Right ventricle myocardium superior (tissue), 1 donor: ENCODE data around the gene NISCH. TPM values are rescaled to one million over a fixed set of nuclear protein-coding genes. Genes with fewer than 3 reads are reported as not detected.

ENCODE experiments used
- ATAC-seq: fragments of 200-7000 bp; cut with Tn5 transposase; one replicate; pipeline ENCODE4 v1.9.1; 2020; ENCODE audit warnings: mild to moderate bottlenecking; ENCODE audit not compliant: poor library complexity
- DNase-seq: peaks from one replicate; pipeline ENCODE4 v3.0.0-alpha.2; 2020
- intact Hi-C: fragments of 100-400 bp; cut with DNase I; formaldehyde crosslinking; loops from one replicate; pipeline ENCODE4 v1.11.2; 2022
- total RNA-seq: library from RNA; stranded (reverse); fragmentation: NEBNext Ultra II Directional; extraction: Animal tissue kit (Norgen Biotek cat#: 25700); gene quantifications from one replicate; pipeline ENCODE4 v1.2.1, GENCODE V29; 2021
- donor health status: DM: no; HTN: yes; CAD: no; lungs with severe emphysema.

The NISCH gene
- total RNA-seq, 1 donor from 2014 or later = 46.0 TPM

- intact Hi-C loops = no loop called here
- DNase-seq = peak; percentile 48
- peak; percentile 2 for ATAC-seq
Measured at GRCh38 chr3:52495777-52496602, 40.6 kb downstream of the NISCH start.

GRCh38 chr3:52498137-52499054 lies 43.0 kb downstream of the NISCH start:
- DNase-seq = peak; percentile 80
- intact Hi-C loops = no loop called here
- peak; percentile 40 for ATAC-seq

DNA sequence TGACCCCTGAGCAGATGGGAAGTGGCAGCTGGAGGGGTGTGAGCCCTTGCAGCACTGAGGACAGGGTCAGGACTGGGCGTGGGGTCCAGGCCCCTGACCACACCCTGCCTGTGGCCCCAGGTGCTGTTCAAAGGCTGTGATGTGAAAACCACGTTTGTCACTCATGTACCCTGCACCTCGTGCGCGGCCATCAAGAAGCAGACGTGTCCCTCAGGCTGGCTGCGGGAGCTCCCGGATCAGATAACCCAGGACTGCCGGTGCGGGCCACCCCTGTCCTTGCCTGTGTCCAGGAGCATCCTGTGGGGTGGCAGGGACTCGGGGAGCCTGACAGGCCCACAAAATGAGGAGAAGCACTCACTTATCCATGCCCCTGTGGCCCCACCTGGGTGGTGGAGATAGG lies 45.6 kb downstream of the NISCH start:
- intact Hi-C loops = no loop called here

GRCh38 chr3:52502001-52502400 lies 46.6 kb downstream of the NISCH start:
- intact Hi-C loops = no loop called here
- ATAC-seq = no peak

More for the DNA sequence above, 45.6 kb downstream of the NISCH start:
- DNase-seq (no peak), ATAC-seq (no peak)

GRCh38 chr3:52502808-52503350 lies 47.5 kb downstream of the NISCH start:
- intact Hi-C loops = no loop called here
- no peak for ATAC-seq
- no peak for DNase-seq

More at GRCh38 chr3:52502001-52502400, 46.6 kb downstream of the NISCH start:
- DNase-seq = no peak

DNA sequence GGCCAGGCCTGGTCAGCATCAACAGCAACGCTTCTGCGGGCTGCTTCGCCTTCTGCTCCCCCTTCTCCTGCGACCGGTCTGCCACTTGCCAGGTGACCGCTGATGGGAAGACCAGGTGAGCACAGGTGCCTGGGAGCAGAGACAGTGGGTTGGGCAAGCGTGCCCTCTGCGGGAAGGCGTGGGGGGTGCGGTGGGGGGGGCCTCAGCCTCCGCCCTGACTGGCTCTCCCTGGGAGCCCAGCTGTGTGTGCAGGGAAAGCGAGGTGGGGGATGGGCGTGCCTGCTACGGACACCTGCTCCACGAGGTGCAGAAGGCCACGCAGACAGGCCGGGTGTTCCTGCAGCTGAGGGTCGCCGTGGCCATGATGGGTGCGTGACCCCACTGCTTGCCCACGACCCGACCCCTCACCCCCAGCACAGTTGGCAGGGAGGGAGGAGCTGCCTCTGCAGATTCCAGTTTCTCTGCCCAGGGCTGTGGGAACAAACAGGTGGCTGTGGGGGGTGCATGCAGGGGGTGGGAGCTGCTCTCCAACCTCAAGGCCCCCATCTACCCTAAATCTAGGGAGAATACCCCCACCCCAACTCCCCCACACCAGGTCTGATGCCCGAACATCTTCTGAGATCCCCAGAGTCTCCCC lies 48.5 kb downstream of the NISCH start:
- no peak for DNase-seq
- ATAC-seq = no peak
- intact Hi-C loops = no loop called here

- ATAC-seq = no peak
- no peak for DNase-seq
- intact Hi-C loops = no loop called here
Measured at GRCh38 chr3:52504977-52505376, 49.6 kb downstream of the NISCH start.

DNA sequence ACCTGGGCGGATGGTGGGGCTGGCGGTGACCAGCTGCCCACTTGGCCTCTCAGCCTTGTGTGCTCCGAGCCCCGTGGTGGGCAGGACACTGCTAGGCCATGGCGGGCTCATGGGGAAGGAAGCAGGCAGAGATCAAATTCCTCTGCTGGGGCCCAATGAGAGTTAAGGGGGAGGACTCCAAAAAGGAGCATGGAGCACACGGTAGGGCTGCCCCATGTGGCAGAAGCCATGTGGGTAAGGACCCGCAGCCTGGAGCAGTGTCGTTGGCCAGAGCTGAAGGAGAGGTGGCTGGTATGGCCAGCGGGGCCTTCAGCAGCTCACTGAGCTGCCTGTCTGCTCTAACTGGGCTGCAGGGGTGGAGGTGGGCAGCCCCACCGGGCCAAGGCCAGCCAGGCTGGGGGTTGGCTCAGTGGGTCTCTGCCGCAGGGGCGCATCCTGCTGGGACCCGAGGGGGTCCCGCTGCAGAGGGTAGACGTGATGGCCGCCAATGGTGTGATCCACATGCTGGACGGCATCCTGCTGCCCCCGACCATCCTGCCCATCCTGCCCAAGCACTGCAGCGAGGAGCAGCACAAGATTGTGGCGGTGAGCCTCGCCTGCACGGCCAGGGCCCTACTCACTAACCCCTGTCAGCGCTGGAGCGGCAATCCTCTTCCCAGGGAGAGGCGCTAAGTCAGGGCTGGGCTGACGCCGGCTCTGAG lies 51.0 kb downstream of the NISCH start:
- ATAC-seq (no peak), DNase-seq (no peak)
- intact Hi-C loops = no loop called here

GRCh38 chr3:52507359-52507758 lies 52.0 kb downstream of the NISCH start:
- no peak for DNase-seq
- intact Hi-C loops = no loop called here
- ATAC-seq = no peak

- intact Hi-C loops = no loop called here
- no peak for ATAC-seq
- no peak for DNase-seq
Measured at GRCh38 chr3:52509753-52510328, 54.4 kb downstream of the NISCH start.

DNA sequence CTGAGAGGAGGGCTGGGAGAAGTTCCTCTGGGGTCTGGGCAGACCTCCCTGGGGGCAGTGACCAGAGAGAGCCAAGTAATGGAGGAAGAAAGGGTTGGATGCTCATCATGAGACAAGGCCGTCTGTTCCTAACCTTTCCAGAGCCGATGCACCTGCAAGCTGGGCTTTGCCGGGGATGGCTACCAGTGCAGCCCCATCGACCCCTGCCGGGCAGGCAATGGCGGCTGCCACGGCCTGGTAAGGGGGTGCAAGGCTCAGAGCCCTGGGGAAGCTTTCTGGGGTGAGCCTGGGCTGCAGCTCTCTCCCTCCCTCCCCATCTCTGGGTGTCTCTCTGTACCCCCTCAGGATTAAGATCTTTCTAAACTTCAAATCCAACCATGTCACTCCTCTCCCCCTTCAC lies 56.1 kb downstream of the NISCH start:
- intact Hi-C loops = no loop called here
- ATAC-seq (no peak), DNase-seq (no peak)

DNA sequence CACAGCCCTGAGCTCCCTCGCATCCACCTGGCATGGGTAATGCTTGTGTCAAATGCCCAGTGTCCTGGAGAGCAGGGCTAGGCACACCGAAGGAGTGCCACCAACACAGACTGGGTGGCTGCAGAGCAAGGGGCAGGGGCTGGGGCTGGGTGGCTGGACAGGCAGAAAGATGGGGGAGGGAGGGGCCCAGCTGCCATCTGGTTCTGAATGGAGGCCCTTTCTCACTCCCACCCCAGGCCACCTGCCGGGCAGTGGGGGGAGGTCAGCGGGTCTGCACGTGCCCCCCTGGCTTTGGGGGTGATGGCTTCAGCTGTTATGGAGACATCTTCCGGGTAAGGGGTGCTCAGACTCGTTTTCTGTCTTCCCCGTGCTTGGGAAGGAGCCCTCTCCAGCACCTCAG lies 56.7 kb downstream of the NISCH start:
- no peak for ATAC-seq
- intact Hi-C loops = no loop called here
- DNase-seq = no peak

DNA sequence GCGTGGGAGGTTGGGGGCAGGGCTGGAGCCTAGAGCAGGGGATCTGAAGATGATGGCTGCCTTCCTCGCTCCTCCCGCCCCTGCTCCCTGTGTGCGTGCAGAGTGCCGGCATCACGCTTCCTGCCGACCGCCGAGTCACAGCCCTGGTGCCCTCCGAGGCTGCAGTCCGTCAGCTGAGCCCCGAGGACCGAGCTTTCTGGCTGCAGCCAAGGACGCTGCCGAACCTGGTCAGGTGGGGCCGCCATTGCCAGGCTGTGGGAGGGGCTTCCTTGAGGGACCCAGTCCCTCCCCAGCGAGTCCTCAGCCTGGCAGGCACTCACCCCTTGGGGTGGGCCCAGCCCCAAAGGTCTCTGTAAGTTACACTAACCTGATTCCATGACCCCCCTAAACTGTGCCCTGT lies 57.3 kb downstream of the NISCH start:
- ATAC-seq = no peak
- intact Hi-C loops = no loop called here

GRCh38 chr3:52513281-52513680 lies 57.9 kb downstream of the NISCH start:
- no peak for ATAC-seq
- DNase-seq = no peak
- intact Hi-C loops = no loop called here

More for the DNA sequence above, 57.3 kb downstream of the NISCH start:
- no peak for DNase-seq

- intact Hi-C loops = no loop called here
- DNase-seq (no peak), ATAC-seq (no peak)
Measured at GRCh38 chr3:52514576-52514975, 59.2 kb downstream of the NISCH start.

GRCh38 chr3:52515192-52515591 lies 59.8 kb downstream of the NISCH start:
- no peak for ATAC-seq
- intact Hi-C loops = no loop called here
- no peak for DNase-seq

GRCh38 chr3:52516509-52517195 lies 61.2 kb downstream of the NISCH start:
- intact Hi-C loops = no loop called here
- DNase-seq (no peak), ATAC-seq (no peak)
